Ascending aorta (tissue), 2 donors: ENCODE data around the gene STAG2. TPM values are rescaled to one million over a fixed set of nuclear protein-coding genes. Genes with fewer than 3 reads are reported as not detected.

Experiments
- DNase-seq, 2 donors: peaks; one replicate each; pipeline ENCODE4 v3.0.0-alpha.2; 2019; ENCODE audit warnings: low spot score in 2 of 2
- H3K27ac ChIP-seq, 2 donors: fragments of 200-600 bp; sonication (generic); one replicate each; pipeline ENCODE4 v1.5.1; 2016 to 2017; ENCODE audit warnings: mild to moderate bottlenecking in 1 of 2
- H3K27me3 ChIP-seq: fragments of 200-600 bp; sonication (generic); one replicate; pipeline ENCODE4 v1.5.1; 2017
- H3K36me3 ChIP-seq, 2 donors: fragments of 200-600 bp; sonication (generic); one replicate each; pipeline ENCODE4 v1.5.1; 2016
- H3K4me1 ChIP-seq, 2 donors: fragments of 200-600 bp; sonication (generic); one replicate each; pipeline ENCODE4 v1.5.1; 2016 to 2017; ENCODE audit warnings: mild to moderate bottlenecking in 1 of 2
- H3K4me3 ChIP-seq, 2 donors: fragments of 200-600 bp; sonication (generic); one replicate each; pipeline ENCODE4 v1.5.1; 2016 to 2017; ENCODE audit warnings: mild to moderate bottlenecking in 1 of 2
- H3K9me3 ChIP-seq, 2 donors: fragments of 200-600 bp; sonication (generic); one replicate each; pipeline ENCODE4 v1.5.1; 2016
- intact Hi-C: fragments of 100-400 bp; cut with DNase I; formaldehyde crosslinking; loops from one replicate; pipeline ENCODE4 v1.15.1; 2023
- total RNA-seq: library from RNA; depleted of rRNA; stranded (reverse); fragments of >200 nt; gene quantifications from one replicate; pipeline ENCODE4 v1.1.0, GENCODE V29; 2016
- TF ChIP-seq, protein P1 (sequence below), 3 experiments: fragments of 200-600 bp in 2 of 3; fragments of 450-650 bp in 1 of 3; sonication (generic) in 2 of 3; IDR thresholded peaks; one replicate each; pipeline ENCODE4 v1.5.1; 2016 to 2019; ENCODE audit warnings: antibody characterized with exemption in 3 of 3, mild to moderate bottlenecking in 1 of 3, moderate library complexity in 1 of 3

STAG2 gene
- 22.7 TPM for total RNA-seq

DNA sequence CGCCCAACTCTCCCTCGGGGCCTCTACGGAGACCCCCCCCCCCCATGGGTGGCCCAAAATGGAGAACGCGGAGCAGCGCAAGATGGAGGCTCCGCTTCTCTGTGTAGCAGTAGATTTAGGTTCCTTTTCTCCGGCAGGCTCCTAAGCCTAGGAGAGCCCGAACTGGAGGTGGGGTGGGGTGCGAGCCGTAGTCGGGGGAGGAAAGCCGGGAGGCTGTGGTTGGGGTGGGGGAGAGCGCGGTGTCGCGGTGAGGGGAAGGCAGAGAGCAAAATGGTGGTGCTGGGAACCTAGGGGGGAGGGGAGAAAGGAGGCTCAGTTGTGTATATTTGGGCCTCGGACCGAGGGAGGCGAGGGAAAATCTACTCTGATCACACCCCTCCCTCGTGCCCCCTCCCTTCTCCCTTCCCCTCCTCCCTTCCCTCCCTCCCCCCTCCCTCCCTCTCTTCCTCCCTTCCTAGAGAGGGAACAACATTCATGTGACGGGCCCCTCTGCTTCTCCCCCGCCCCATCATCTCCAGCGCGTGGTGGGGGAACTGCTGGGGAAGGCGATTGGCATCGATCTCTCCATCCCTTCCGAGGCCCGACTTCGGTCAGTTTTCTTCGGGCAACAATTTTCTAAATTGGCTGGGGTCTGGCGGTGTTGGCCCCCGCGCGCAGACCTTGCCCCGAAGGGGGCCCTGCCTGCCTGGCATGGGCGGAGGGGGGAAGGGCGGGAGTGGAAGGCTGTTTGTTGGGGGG lies at the start of gene STAG2:
Gene STAG2, plus strand, starts transcription at position 439 of the 738 bp plus-strand sequence. CDS start 60,922 bp downstream, outside the sequence.
- no peaks in the 10 kb centered on the region for H3K9me3 ChIP-seq
- no peaks in the 10 kb centered on the region for H3K27me3 ChIP-seq
- H3K36me3 ChIP-seq = no peaks in the 10 kb centered on the region
- intact Hi-C loops = loop anchor here (10.0 kb wide), 4 partner anchors 103 to 293 kb away; partner anchors contain the start of gene THOC2
- H3K27ac ChIP-seq = peak within 1 kb of the TSS; percentile 91 to 99
- TF ChIP-seq, protein P1, sequence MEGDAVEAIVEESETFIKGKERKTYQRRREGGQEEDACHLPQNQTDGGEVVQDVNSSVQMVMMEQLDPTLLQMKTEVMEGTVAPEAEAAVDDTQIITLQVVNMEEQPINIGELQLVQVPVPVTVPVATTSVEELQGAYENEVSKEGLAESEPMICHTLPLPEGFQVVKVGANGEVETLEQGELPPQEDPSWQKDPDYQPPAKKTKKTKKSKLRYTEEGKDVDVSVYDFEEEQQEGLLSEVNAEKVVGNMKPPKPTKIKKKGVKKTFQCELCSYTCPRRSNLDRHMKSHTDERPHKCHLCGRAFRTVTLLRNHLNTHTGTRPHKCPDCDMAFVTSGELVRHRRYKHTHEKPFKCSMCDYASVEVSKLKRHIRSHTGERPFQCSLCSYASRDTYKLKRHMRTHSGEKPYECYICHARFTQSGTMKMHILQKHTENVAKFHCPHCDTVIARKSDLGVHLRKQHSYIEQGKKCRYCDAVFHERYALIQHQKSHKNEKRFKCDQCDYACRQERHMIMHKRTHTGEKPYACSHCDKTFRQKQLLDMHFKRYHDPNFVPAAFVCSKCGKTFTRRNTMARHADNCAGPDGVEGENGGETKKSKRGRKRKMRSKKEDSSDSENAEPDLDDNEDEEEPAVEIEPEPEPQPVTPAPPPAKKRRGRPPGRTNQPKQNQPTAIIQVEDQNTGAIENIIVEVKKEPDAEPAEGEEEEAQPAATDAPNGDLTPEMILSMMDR (IDR thresholded peaks at IDR 0.05) = no peak
- no peaks in the 10 kb centered on the region for H3K4me1 ChIP-seq
- H3K4me3 ChIP-seq = peak within 1 kb of the TSS; percentile 59 to 83
- DNase-seq = peak; percentile 28 to 85

DNA sequence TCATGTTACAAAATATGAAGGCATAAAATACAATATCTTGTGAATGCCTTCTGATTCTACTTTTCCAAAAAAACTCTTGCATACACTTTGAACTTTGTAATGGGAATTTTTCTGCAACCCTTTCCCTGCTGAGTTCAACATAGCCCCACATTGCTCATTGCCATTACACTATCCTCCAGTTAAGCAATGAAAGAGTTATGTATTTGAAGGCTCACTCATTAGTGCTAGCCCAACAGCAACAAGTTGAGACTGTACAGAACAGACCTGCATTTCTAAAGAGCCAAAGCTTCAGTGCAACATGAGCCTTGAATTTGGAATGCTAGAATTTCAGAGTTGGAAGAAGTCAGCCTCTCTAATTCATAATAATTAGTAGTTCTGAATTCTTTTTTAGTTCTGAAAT lies 44.4 kb upstream of the STAG2 start:
- no peak overlapping the region for H3K4me3 ChIP-seq
- intact Hi-C loops = no loop called here
- H3K27me3 ChIP-seq = no peaks in the 10 kb centered on the region
- no peak overlapping the region for H3K27ac ChIP-seq
- no peaks in the 10 kb centered on the region for H3K36me3 ChIP-seq
- no peaks in the 10 kb centered on the region for H3K4me1 ChIP-seq
- TF ChIP-seq, protein P1 (IDR thresholded peaks at IDR 0.05) = no peak
- no peak for DNase-seq
- H3K9me3 ChIP-seq = no peaks in the 10 kb centered on the region

GRCh38 chrX:123918106-123918721 lies 43.3 kb upstream of the STAG2 start:
- H3K9me3 ChIP-seq = no peaks in the 10 kb centered on the region
- H3K27me3 ChIP-seq = no peaks in the 10 kb centered on the region
- no peaks in the 10 kb centered on the region for H3K36me3 ChIP-seq
- H3K27ac ChIP-seq = no peak overlapping the region
- H3K4me3 ChIP-seq = no peak overlapping the region
- TF ChIP-seq, protein P1 (IDR thresholded peaks at IDR 0.05) = no peak
- intact Hi-C loops = no loop called here
- DNase-seq = no peak
- no peaks in the 10 kb centered on the region for H3K4me1 ChIP-seq

DNA sequence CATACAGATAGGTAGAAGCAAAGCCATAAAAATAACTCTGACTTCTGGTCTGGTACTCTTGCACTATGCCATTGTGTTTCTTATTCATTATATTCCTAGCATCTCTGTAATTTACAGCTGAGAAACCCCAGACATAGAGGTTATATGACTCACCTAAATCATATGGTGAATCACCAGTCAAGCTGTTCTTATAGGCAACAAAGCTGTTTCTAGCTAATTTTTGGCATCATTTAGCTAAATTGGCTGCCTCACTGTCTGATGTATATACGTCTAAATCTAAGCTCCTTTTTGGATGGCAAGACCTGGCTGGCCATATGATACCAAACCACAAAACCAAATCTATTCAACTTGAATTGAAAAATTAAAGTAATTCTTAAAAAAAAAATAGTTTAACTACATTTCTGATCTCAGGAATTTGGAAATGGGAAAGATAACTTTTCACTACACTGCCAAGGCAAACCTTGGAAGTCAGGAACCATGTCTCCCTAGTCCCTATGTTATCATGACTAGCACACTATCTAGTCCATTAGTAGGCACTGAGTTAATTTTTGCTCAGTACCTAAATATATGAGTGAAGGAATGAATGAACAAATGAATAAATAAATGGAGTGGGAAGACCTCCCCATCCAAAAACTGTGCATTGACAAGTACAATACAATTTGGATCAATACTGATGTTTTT lies 41.3 kb upstream of the STAG2 start:
- no peak for DNase-seq
- H3K4me1 ChIP-seq = no peaks in the 10 kb centered on the region
- intact Hi-C loops = no loop called here
- H3K27ac ChIP-seq = no peak overlapping the region
- no peaks in the 10 kb centered on the region for H3K27me3 ChIP-seq
- H3K36me3 ChIP-seq = no peaks in the 10 kb centered on the region
- no peaks in the 10 kb centered on the region for H3K9me3 ChIP-seq
- no peak overlapping the region for H3K4me3 ChIP-seq
- TF ChIP-seq, protein P1 (IDR thresholded peaks at IDR 0.05) = no peak

GRCh38 chrX:123923211-123923610 lies 38.3 kb upstream of the STAG2 start:
- Histone ChIP-seq H3K36me3 (no peaks in the 10 kb centered on the region), H3K27me3 (no peaks in the 10 kb centered on the region), H3K27ac (no peak overlapping the region), H3K4me3 (no peak overlapping the region), H3K4me1 (no peaks in the 10 kb centered on the region), H3K9me3 (no peaks in the 10 kb centered on the region)
- intact Hi-C loops = no loop called here
- TF ChIP-seq, protein P1 (IDR thresholded peaks at IDR 0.05) = no peak
- DNase-seq = no peak
